ENCODE measurements around the gene PES1. TPM values are rescaled to one million over a fixed set of nuclear protein-coding genes. Genes with fewer than 3 reads are reported as not detected.

Gene PES1
- total and polyA plus RNA-seq, 2 experiments from 2014 or later, result 64.1 to 76.9 TPM

GRCh38 chr22:30605449-30606110 lies 13.9 kb upstream of the PES1 start (continued):
- peak; percentile 24 for TF ChIP-seq EZH2 (IDR thresholded peaks at IDR 0.05; ENCODE audit: low read depth, unreplicated experiment)
- no peak for TF ChIP-seq EZH2phosphoT487 (IDR thresholded peaks at IDR 0.05; ENCODE audit: unreplicated experiment)

- Mint-ChIP-seq H3K4me3 (no peak overlapping the region), H3K27ac (no peak overlapping the region), H3K9me3 (no peaks in the 10 kb centered on the region; the same call in 2 of the 3 replicates), H3K27me3 (ENCODE audit: insufficient read depth, low read depth, poor library complexity) (peaks cover 11% of the 10 kb centered on the region), H3K36me3 (ENCODE audit: low read depth) (no peaks in the 10 kb centered on the region; the same call in 2 of the 3 replicates), H3K4me1 (peaks cover 39% of the 10 kb centered on the region)
- DNase-seq (ENCODE audit: low spot score) (no peak), ATAC-seq (no peak)
- Histone ChIP-seq H3K36me3 (ENCODE audit: insufficient read depth) (no peaks in the 10 kb centered on the region), H3K4me3 (no peak overlapping the region), H2AFZ (no peak overlapping the region), H3K27ac (ENCODE audit: low read depth) (no peak overlapping the region), H4K20me1 (replicated peaks; ENCODE audit: insufficient read depth) (no peaks in the 10 kb centered on the region), H3K4me2 (no peak overlapping the region), H3K9me2 (ENCODE audit: insufficient read depth) (no peaks in the 10 kb centered on the region), H3K4me1 (ENCODE audit: insufficient read depth) (peaks cover 36% of the 10 kb centered on the region), H3F3A (replicated peaks; ENCODE audit: low read depth) (peaks cover 6% of the 10 kb centered on the region; the same call in 1 of the 2 replicates), H3K79me2 (replicated peaks; ENCODE audit: insufficient read depth) (peaks cover 8% of the 10 kb centered on the region), H3K27me3 (ENCODE audit: insufficient read depth) (no peaks in the 10 kb centered on the region)
- TF ChIP-seq ZNF114 (CRISPR knock-in tag; IDR thresholded peaks at IDR 0.05) (no peak), ETS1 (IDR thresholded peaks at IDR 0.05) (no peak), CREB1 (CRISPR knock-in tag; IDR thresholded peaks at IDR 0.05; ENCODE audit: low read depth) (no peak), EZH2phosphoT487 (IDR thresholded peaks at IDR 0.05; ENCODE audit: unreplicated experiment) (no peak), JUNB (IDR thresholded peaks at IDR 0.05; ENCODE audit: unreplicated experiment) (no peak), CTCF (conservative IDR thresholded peaks at IDR 0.05; ENCODE audit: low read depth in 2 of 2) (no peak), ZNF331 (CRISPR knock-in tag; IDR thresholded peaks at IDR 0.05; ENCODE audit: low read depth) (no peak), EZH2 (IDR thresholded peaks at IDR 0.05; ENCODE audit: low read depth, unreplicated experiment) (no peak), STAT1 (IDR thresholded peaks at IDR 0.05; ENCODE audit: unreplicated experiment) (no peak), REST (IDR thresholded peaks at IDR 0.05; ENCODE audit: unreplicated experiment) (no peak), NANOG (IDR thresholded peaks at IDR 0.05; ENCODE audit: borderline replicate concordance) (no peak), POLR2AphosphoS5 (IDR thresholded peaks at IDR 0.05; ENCODE audit: low read depth) (no peak)
Observed at GRCh38 chr22:30604723-30605122, 13.0 kb upstream of the PES1 start.

Measured in GM23338 (cell line).